Measurements from ENCODE around the gene SLCO3A1. TPM values are rescaled to one million over a fixed set of nuclear protein-coding genes. Genes with fewer than 3 reads are reported as not detected.

SLCO3A1 gene
- total RNA-seq, 1 experiment from 2014 or later = not detected

DNA sequence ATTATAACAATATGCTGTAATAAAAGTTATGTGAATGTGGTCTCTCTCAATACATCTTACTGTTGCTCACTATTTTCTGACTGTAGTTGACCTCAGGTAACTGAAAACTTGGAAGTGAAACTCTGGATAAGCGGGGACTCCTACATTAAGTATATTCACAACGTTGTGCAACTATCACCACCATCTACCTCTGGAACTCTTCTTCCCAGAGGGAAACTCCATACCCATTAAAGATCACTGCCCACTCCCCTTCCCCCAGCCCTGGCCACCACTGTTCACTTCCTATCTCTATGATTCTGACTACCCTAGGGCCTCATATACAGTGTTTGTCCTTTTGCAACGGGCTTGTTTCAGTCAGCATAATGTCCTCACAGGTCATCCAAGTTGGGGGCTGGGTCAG lies 20.7 kb downstream of the SLCO3A1 start:
- H3K4me1 ChIP-seq = no peaks in the 10 kb centered on the region
- Mint-ChIP-seq H3K27me3 (ENCODE audit: insufficient read depth, unreplicated experiment) (no peaks in the 10 kb centered on the region), H3K9me3 (ENCODE audit: unreplicated experiment) (no peaks in the 10 kb centered on the region), H3K36me3 (ENCODE audit: insufficient read depth, unreplicated experiment) (no peaks in the 10 kb centered on the region), H3K4me1 (ENCODE audit: low read depth, unreplicated experiment) (no peaks in the 10 kb centered on the region), H3K4me3 (ENCODE audit: unreplicated experiment) (no peak overlapping the region), H3K27ac (ENCODE audit: unreplicated experiment) (no peak overlapping the region)
- no TSS peak for BruUV-seq (replicated peaks)
- intact Hi-C loops (cut with micrococcal nuclease; ENCODE audit: unreplicated experiment) = no loop called here
- no peaks in the 10 kb centered on the region for H3K9me3 ChIP-seq
- ChIA-PET POLR2A (no interaction called here), CTCF (no interaction called here)
- no peak for DNase-seq
- no peak for TF ChIP-seq CTCF (IDR thresholded peaks at IDR 0.05; ENCODE audit: insufficient read depth in 1 of 2, low read depth in 1 of 2, low read length in 1 of 2, severe bottlenecking in 1 of 2, unreplicated experiment in 1 of 2)
- H3K36me3 ChIP-seq (ENCODE audit: control insufficient read depth, insufficient read depth, low read length) = no peaks in the 10 kb centered on the region
- H3K27me3 ChIP-seq (replicated peaks; ENCODE audit: control insufficient read depth, insufficient read depth, low read length) = no peaks in the 10 kb centered on the region
- no peak overlapping the region for H3K4me3 ChIP-seq (ENCODE audit: low read depth, low read length)

DNA sequence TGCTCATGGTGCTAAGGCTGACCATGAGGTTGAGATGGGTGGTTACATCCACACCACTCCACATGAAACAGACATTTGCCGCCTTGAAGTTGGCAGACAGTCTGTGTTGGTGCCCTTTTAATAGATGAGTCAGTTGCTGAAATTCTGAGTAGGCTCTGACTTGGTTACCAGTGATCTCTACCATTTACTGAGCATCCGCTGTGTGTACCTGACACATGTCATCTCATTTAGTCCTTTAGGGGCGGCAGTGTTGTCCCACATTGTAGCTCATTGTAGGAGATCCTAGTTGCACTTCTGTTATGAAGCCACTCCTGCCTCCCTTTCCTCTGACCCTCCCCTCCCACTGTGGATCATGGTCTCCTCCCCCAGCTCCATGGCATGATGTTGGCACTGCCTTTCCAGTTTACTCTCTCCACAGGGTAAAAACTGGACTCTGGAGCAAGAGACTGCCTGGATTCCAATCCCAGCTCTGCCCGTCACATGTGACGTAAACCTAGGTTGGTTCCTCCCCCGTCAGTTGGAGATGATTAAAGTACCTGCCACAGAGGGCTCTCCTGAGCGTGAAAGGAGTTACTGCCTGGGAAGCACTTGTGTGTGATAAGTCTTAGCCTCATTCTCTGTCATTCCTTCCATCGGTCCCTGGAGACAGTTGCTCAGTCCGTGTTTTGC lies 21.6 kb downstream of the SLCO3A1 start:
- DNase-seq = no peak
- no peak for TF ChIP-seq CTCF (IDR thresholded peaks at IDR 0.05; ENCODE audit: insufficient read depth in 1 of 2, low read depth in 1 of 2, low read length in 1 of 2, severe bottlenecking in 1 of 2, unreplicated experiment in 1 of 2)
- H3K4me1 Mint-ChIP-seq (ENCODE audit: low read depth, unreplicated experiment) = no peaks in the 10 kb centered on the region
- H3K4me3 Mint-ChIP-seq (ENCODE audit: unreplicated experiment) = no peak overlapping the region
- Histone ChIP-seq H3K4me1 (no peaks in the 10 kb centered on the region), H3K36me3 (ENCODE audit: control insufficient read depth, insufficient read depth, low read length) (no peaks in the 10 kb centered on the region), H3K27me3 (replicated peaks; ENCODE audit: control insufficient read depth, insufficient read depth, low read length) (no peaks in the 10 kb centered on the region), H3K9me3 (no peaks in the 10 kb centered on the region), H3K4me3 (ENCODE audit: low read depth, low read length) (no peak overlapping the region)
- peaks cover 2% of the 10 kb centered on the region for H3K27me3 Mint-ChIP-seq (ENCODE audit: insufficient read depth, unreplicated experiment)
- no peak overlapping the region for H3K27ac Mint-ChIP-seq (ENCODE audit: unreplicated experiment)
- POLR2A ChIA-PET = no interaction called here
- CTCF ChIA-PET = no interaction called here
- intact Hi-C loops (cut with micrococcal nuclease; ENCODE audit: unreplicated experiment) = no loop called here
- H3K36me3 Mint-ChIP-seq (ENCODE audit: insufficient read depth, unreplicated experiment) = no peaks in the 10 kb centered on the region
- no peaks in the 10 kb centered on the region for H3K9me3 Mint-ChIP-seq (ENCODE audit: unreplicated experiment)
- BruUV-seq (replicated peaks) = no TSS peak

- H3K9me3 Mint-ChIP-seq (ENCODE audit: unreplicated experiment) = no peaks in the 10 kb centered on the region
- no peaks in the 10 kb centered on the region for H3K36me3 ChIP-seq (ENCODE audit: control insufficient read depth, insufficient read depth, low read length)
- no peak overlapping the region for H3K4me3 Mint-ChIP-seq (ENCODE audit: unreplicated experiment)
- DNase-seq = no peak
- no peak overlapping the region for H3K27ac Mint-ChIP-seq (ENCODE audit: unreplicated experiment)
- no peaks in the 10 kb centered on the region for H3K27me3 ChIP-seq (replicated peaks; ENCODE audit: control insufficient read depth, insufficient read depth, low read length)
- no peaks in the 10 kb centered on the region for H3K9me3 ChIP-seq
- peaks cover 2% of the 10 kb centered on the region for H3K27me3 Mint-ChIP-seq (ENCODE audit: insufficient read depth, unreplicated experiment)
- no peaks in the 10 kb centered on the region for H3K4me1 ChIP-seq
- no TSS peak for BruUV-seq (replicated peaks)
- POLR2A ChIA-PET = no interaction called here
- TF ChIP-seq CTCF (IDR thresholded peaks at IDR 0.05; ENCODE audit: insufficient read depth in 1 of 2, low read depth in 1 of 2, low read length in 1 of 2, severe bottlenecking in 1 of 2, unreplicated experiment in 1 of 2) = no peak
- no peaks in the 10 kb centered on the region for H3K4me1 Mint-ChIP-seq (ENCODE audit: low read depth, unreplicated experiment)
- H3K4me3 ChIP-seq (ENCODE audit: low read depth, low read length) = no peak overlapping the region
- intact Hi-C loops (cut with micrococcal nuclease; ENCODE audit: unreplicated experiment) = no loop called here
- no peaks in the 10 kb centered on the region for H3K36me3 Mint-ChIP-seq (ENCODE audit: insufficient read depth, unreplicated experiment)
- CTCF ChIA-PET = no interaction called here
Measured at GRCh38 chr15:91876187-91876586, 22.7 kb downstream of the SLCO3A1 start.

Measured in Caco-2 (cell line).